CD4-positive, alpha-beta T cell treated with Interleukin-6 for 4 hours (primary cell): Measurements from ENCODE around the gene USP40.

Experiments
- DNase-seq: peaks from one replicate; pipeline ENCODE4 v3.0.0-alpha.2; 2020; ENCODE audit warnings: mixed read lengths

USP40 gene

GRCh38 chr2:233440314-233440713 is 126.3 kb downstream of the USP40 start:
- no peak for DNase-seq

GRCh38 chr2:233439191-233439590 is 127.4 kb downstream of the USP40 start:
- no peak for DNase-seq

- DNase-seq, result no peak
Observed at GRCh38 chr2:233438573-233439147, 127.9 kb downstream of the USP40 start.

GRCh38 chr2:233437439-233437955 is 129.1 kb downstream of the USP40 start:
- DNase-seq, result no peak

GRCh38 chr2:233436691-233437438 is 129.7 kb downstream of the USP40 start:
- no peak for DNase-seq

GRCh38 chr2:233436191-233436581 is 130.4 kb downstream of the USP40 start:
- DNase-seq, result no peak

- DNase-seq, result no peak
Observed at GRCh38 chr2:233435436-233436190, 131.0 kb downstream of the USP40 start.

GRCh38 chr2:233434666-233435330 is 131.8 kb downstream of the USP40 start:
- DNase-seq, result no peak

- no peak for DNase-seq
Observed at GRCh38 chr2:233433794-233434193, 132.8 kb downstream of the USP40 start.

GRCh38 chr2:233433029-233433428 is 133.6 kb downstream of the USP40 start:
- no peak for DNase-seq

- DNase-seq, result no peak
Observed at GRCh38 chr2:233430651-233431050, 135.9 kb downstream of the USP40 start.

- no peak for DNase-seq
Observed at GRCh38 chr2:233430081-233430480, 136.5 kb downstream of the USP40 start.

- DNase-seq, result no peak
Observed at GRCh38 chr2:233429175-233429897, 137.2 kb downstream of the USP40 start.

- no peak for DNase-seq
Observed at GRCh38 chr2:233428438-233428837, 138.1 kb downstream of the USP40 start.

- DNase-seq, result no peak
Observed at GRCh38 chr2:233428008-233428407, 138.6 kb downstream of the USP40 start.

- DNase-seq, result peak; percentile 21
Observed at GRCh38 chr2:233426619-233427342, 139.8 kb downstream of the USP40 start.
